H9 (cell line): ENCODE results near the gene GPATCH1. TPM values are rescaled to one million over a fixed set of nuclear protein-coding genes. Genes with fewer than 3 reads are reported as not detected.

Experiments used
- DNase-seq: peaks from one replicate; pipeline ENCODE4 v3.0.0-alpha.2; 2017
- H2AFZ ChIP-seq: one replicate; pipeline ENCODE4 v1.6.1; 2013; ENCODE audit warnings: mild to moderate bottlenecking, low read length, control low read depth, moderate library complexity
- H2AK5ac ChIP-seq: 2 replicates; pipeline ENCODE4 v1.6.1; 2013; ENCODE audit warnings: low read length, control low read depth, mixed read lengths; ENCODE audit not compliant: insufficient read length
- H2BK120ac ChIP-seq: one replicate; pipeline ENCODE4 v1.6.1; 2013; ENCODE audit warnings: low read depth, mild to moderate bottlenecking, low read length, control low read depth, inconsistent platforms; ENCODE audit not compliant: poor library complexity, severe bottlenecking
- H2BK12ac ChIP-seq: 2 replicates; pipeline ENCODE4 v1.6.1; 2013; ENCODE audit warnings: low read length, control low read depth, mixed read lengths, low read depth; ENCODE audit not compliant: insufficient read length
- H2BK15ac ChIP-seq: 2 replicates; pipeline ENCODE4 v1.6.1; 2013; ENCODE audit warnings: low read depth, low read length, control low read depth
- H2BK20ac ChIP-seq: one replicate; pipeline ENCODE4 v1.6.1; 2013; ENCODE audit warnings: low read depth, mild to moderate bottlenecking, low read length, control low read depth, inconsistent platforms; ENCODE audit not compliant: poor library complexity, severe bottlenecking
- H2BK5ac ChIP-seq: 2 replicates; pipeline ENCODE4 v1.6.1; 2013; ENCODE audit warnings: low read length, control low read depth, mixed read lengths; ENCODE audit not compliant: insufficient read length
- H3K14ac ChIP-seq: 2 replicates; pipeline ENCODE4 v1.6.1; 2013; ENCODE audit warnings: low read length, control low read depth; ENCODE audit not compliant: insufficient read depth
- H3K18ac ChIP-seq: 2 replicates; pipeline ENCODE4 v1.6.1; 2013; ENCODE audit warnings: low read depth, mild to moderate bottlenecking, mixed read lengths, low read length, control low read depth; ENCODE audit not compliant: insufficient read length
- H3K23ac ChIP-seq: 2 replicates; pipeline ENCODE4 v1.6.1; 2013; ENCODE audit warnings: low read length, control low read depth, mixed read lengths, low read depth; ENCODE audit not compliant: insufficient read length
- H3K23me2 ChIP-seq: 2 replicates; pipeline ENCODE4 v1.6.1; 2013; ENCODE audit warnings: low read depth, mild to moderate bottlenecking, mixed read lengths, low read length, control low read depth; ENCODE audit not compliant: insufficient read length, poor library complexity, severe bottlenecking
- H3K27ac ChIP-seq: 2 replicates; pipeline ENCODE4 v1.5.1; 2013; ENCODE audit warnings: low read length, control low read depth, mixed read lengths, low read depth; ENCODE audit not compliant: insufficient read length
- H3K27me3 ChIP-seq: 2 replicates; pipeline ENCODE4 v1.6.1; 2013; ENCODE audit warnings: low read length, control low read depth, inconsistent platforms; ENCODE audit not compliant: insufficient read depth
- H3K4ac ChIP-seq: 2 replicates; pipeline ENCODE4 v1.6.1; 2013; ENCODE audit warnings: low read depth, mild to moderate bottlenecking, control low read depth, inconsistent platforms, low read length, moderate library complexity
- H3K4me1 ChIP-seq: 2 replicates; pipeline ENCODE4 v1.6.1; 2013; ENCODE audit warnings: low read length, control low read depth, inconsistent platforms; ENCODE audit not compliant: insufficient read depth
- H3K4me2 ChIP-seq: 2 replicates; pipeline ENCODE4 v1.6.1; 2013; ENCODE audit warnings: low read length, control low read depth, mixed read lengths; ENCODE audit not compliant: insufficient read length, insufficient read depth
- H3K56ac ChIP-seq: 2 replicates; pipeline ENCODE4 v1.6.1; 2013; ENCODE audit warnings: low read depth, mild to moderate bottlenecking, mixed read lengths, low read length, control low read depth; ENCODE audit not compliant: insufficient read length
- H3K79me1 ChIP-seq: 2 replicates; pipeline ENCODE4 v1.6.1; 2013; ENCODE audit warnings: low read depth, mild to moderate bottlenecking, moderate library complexity, low read length, control low read depth, inconsistent platforms; ENCODE audit not compliant: insufficient read depth, poor library complexity, severe bottlenecking
- H3K79me2 ChIP-seq: 2 replicates; pipeline ENCODE4 v1.6.1; 2013; ENCODE audit warnings: low read length, control low read depth, inconsistent platforms; ENCODE audit not compliant: insufficient read depth
- H3K9ac ChIP-seq: 2 replicates; pipeline ENCODE4 v1.6.1; 2013; ENCODE audit warnings: low read length, control low read depth, mixed read lengths; ENCODE audit not compliant: insufficient read length; ENCODE audit errors: extremely low read depth
- H3K9me3 ChIP-seq: one replicate; pipeline ENCODE4 v1.6.1; 2013; ENCODE audit warnings: low read depth, low read length, inconsistent platforms; ENCODE audit not compliant: control insufficient read depth
- H3T11ph ChIP-seq: one replicate; pipeline ENCODE4 v1.6.1; 2013; ENCODE audit warnings: mild to moderate bottlenecking, low read length, control low read depth, inconsistent platforms
- H4K20me1 ChIP-seq: one replicate; pipeline ENCODE4 v1.6.1; 2013; ENCODE audit not compliant: control insufficient read depth, insufficient read length, insufficient read depth
- H4K5ac ChIP-seq: 2 replicates; pipeline ENCODE4 v1.6.1; 2013; ENCODE audit warnings: low read depth, mild to moderate bottlenecking, mixed read lengths, low read length, control low read depth; ENCODE audit not compliant: insufficient read length
- H4K8ac ChIP-seq: replicated peaks from 2 replicates; pipeline ENCODE4 v1.6.1; 2013; ENCODE audit warnings: low read length, control low read depth, mixed read lengths, low read depth; ENCODE audit not compliant: insufficient read length
- H4K91ac ChIP-seq: 2 replicates; pipeline ENCODE4 v1.6.1; 2013; ENCODE audit warnings: low read depth, mild to moderate bottlenecking, moderate library complexity, mixed read lengths, low read length, control low read depth; ENCODE audit not compliant: insufficient read length
- H3K27ac Mint-ChIP-seq, 3 experiments: 2 replicates in 2 of 3; 3 replicates in 1 of 3; pipeline ENCODE4 v1.8.0; 2020 to 2021; ENCODE audit warnings: mixed read lengths in 3 of 3, mild to moderate bottlenecking in 1 of 3, moderate library complexity in 1 of 3
- H3K27me3 Mint-ChIP-seq: 2 replicates; pipeline ENCODE4 v1.8.0; 2021; ENCODE audit warnings: low read depth, mild to moderate bottlenecking, moderate library complexity, mixed read lengths
- H3K36me3 Mint-ChIP-seq, 3 experiments: 2 replicates in 2 of 3; 3 replicates in 1 of 3; pipeline ENCODE4 v1.8.0; 2020 to 2021; ENCODE audit warnings: low read depth in 3 of 3, mixed read lengths in 3 of 3; ENCODE audit not compliant: insufficient read depth in 1 of 3
- H3K4me1 Mint-ChIP-seq, 2 experiments: 2 replicates each; pipeline ENCODE4 v1.8.0; 2020; ENCODE audit warnings: mixed read lengths in 2 of 2
- H3K4me3 Mint-ChIP-seq, 2 experiments: 2 replicates in 1 of 2; 3 replicates in 1 of 2; pipeline ENCODE4 v1.8.0; 2020 to 2021; ENCODE audit warnings: mild to moderate bottlenecking in 2 of 2, mixed read lengths in 2 of 2, moderate library complexity in 1 of 2
- H3K9me3 Mint-ChIP-seq, 2 experiments: 2 replicates in 1 of 2; 3 replicates in 1 of 2; pipeline ENCODE4 v1.8.0; 2020; ENCODE audit warnings: mild to moderate bottlenecking in 2 of 2, mixed read lengths in 2 of 2, moderate library complexity in 1 of 2
- CTCF ChIP-seq: fragments of 200-600 bp; sonication (generic); conservative IDR thresholded peaks from 3 replicates; pipeline ENCODE4 v1.8.0; 2021; ENCODE audit warnings: antibody characterized with exemption, mild to moderate bottlenecking
- WGBS: extraction: QIAGEN DNeasy Blood & Tissue Kit; methylation state at CpG from one replicate; pipeline ENCODE4 v1.1.7; 2013; ENCODE audit warnings: missing lambda C conversion rate, low lambda C conversion rate, mixed read lengths; ENCODE audit not compliant: insufficient read length; ENCODE audit errors: extremely low coverage; 5-methylcytosine and 5-hydroxymethylcytosine counted together
- total RNA-seq: library from RNA; stranded (reverse); gene quantifications from 2 replicates; pipeline ENCODE4 v1.2.1, GENCODE V29; 2021

The GPATCH1 gene
- total RNA-seq, 1 experiment from 2014 or later: 11.7 TPM

- Histone ChIP-seq H2BK120ac (no peak overlapping the region), H3K9me3 (no peaks in the 10 kb centered on the region), H3K18ac (no peak overlapping the region), H3K4me2 (no peak overlapping the region), H3K79me2 (no peaks in the 10 kb centered on the region), H3K56ac (no peak overlapping the region), H2AK5ac (no peak overlapping the region), H3K9ac (no peak overlapping the region), H3K14ac (no peak overlapping the region), H4K20me1 (no peaks in the 10 kb centered on the region), H4K8ac (no peak overlapping the region), H4K91ac (no peak overlapping the region), H2BK12ac (no peak overlapping the region), H4K5ac (no peak overlapping the region), H3K23me2 (no peaks in the 10 kb centered on the region), H2BK20ac (no peak overlapping the region), H3T11ph (no peak overlapping the region), H2AFZ (no peak overlapping the region), H3K27me3 (no peaks in the 10 kb centered on the region), H2BK15ac (no peak overlapping the region), H3K79me1 (no peaks in the 10 kb centered on the region), H3K4ac (no peak overlapping the region), H3K27ac (no peak overlapping the region), H3K23ac (no peak overlapping the region), H3K4me1 (no peaks in the 10 kb centered on the region), H2BK5ac (no peak overlapping the region)
- Mint-ChIP-seq H3K27me3 (no peaks in the 10 kb centered on the region), H3K4me1 (peaks cover 4 to 7% of the 10 kb centered on the region in 2 experiments), H3K27ac (peak overlapping the region; percentile 42 to 78 (median 65); a peak in 4 of 7 replicates), H3K9me3 (no peaks in the 10 kb centered on the region; a peak in 1 of 5 replicates), H3K4me3 (no peak overlapping the region), H3K36me3 (no peaks in the 10 kb centered on the region)
- no CpG with 5 or more reads among the region's 4 CpGs for WGBS
- DNase-seq: no peak
- TF ChIP-seq CTCF: no peak
These were observed 58.2 kb downstream of the GPATCH1 start for GRCh38 chr19:33139165-33139564.
